ENCODE results near the gene SLCO2B1. TPM values are rescaled to one million over a fixed set of nuclear protein-coding genes. Genes with fewer than 3 reads are reported as not detected.

The SLCO2B1 gene
- total and polyA plus RNA-seq, 8 donors: 3.3 to 68.2 (median 16.0) TPM

DNA sequence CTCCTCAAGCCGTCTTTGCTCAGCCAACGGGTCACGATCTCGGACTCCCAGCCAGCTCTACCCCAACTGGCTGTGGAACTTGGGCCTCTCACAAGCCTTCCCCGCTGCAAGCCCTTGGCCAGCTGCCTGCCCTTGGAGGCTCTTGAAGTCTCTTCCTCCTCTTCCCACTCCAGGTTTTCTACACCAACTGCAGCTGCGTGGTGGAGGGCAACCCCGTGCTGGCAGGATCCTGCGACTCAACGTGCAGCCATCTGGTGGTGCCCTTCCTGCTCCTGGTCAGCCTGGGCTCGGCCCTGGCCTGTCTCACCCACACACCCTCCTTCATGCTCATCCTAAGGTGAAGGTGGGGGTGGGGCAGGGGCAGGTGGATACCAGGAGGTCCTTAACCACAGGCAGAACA, 49.1 kb downstream of the SLCO2B1 start:
- Histone ChIP-seq H3K4me3 (no peak overlapping the region), H3K9me3 (no peaks in the 10 kb centered on the region), H3K27me3 (no peaks in the 10 kb centered on the region), H3K27ac (no peak overlapping the region), H3K4me1 (peaks cover 0 to 9% (median 9%) of the 10 kb centered on the region in 4 donors), H3K36me3 (no peaks in the 10 kb centered on the region)
- intact Hi-C loops (cut with DNase I; ENCODE audit: low total_unique reads): no loop called here
- DNase-seq: no peak
- WGBS, 5 donors: 65 to 74% (median 69%) methylated on average over 9 to 10 of the region's 10 CpGs
- TF ChIP-seq POLR2A (IDR thresholded peaks at IDR 0.05) (no peak), EP300 (IDR thresholded peaks at IDR 0.05) (no peak)
- TF ChIP-seq, protein P1, sequence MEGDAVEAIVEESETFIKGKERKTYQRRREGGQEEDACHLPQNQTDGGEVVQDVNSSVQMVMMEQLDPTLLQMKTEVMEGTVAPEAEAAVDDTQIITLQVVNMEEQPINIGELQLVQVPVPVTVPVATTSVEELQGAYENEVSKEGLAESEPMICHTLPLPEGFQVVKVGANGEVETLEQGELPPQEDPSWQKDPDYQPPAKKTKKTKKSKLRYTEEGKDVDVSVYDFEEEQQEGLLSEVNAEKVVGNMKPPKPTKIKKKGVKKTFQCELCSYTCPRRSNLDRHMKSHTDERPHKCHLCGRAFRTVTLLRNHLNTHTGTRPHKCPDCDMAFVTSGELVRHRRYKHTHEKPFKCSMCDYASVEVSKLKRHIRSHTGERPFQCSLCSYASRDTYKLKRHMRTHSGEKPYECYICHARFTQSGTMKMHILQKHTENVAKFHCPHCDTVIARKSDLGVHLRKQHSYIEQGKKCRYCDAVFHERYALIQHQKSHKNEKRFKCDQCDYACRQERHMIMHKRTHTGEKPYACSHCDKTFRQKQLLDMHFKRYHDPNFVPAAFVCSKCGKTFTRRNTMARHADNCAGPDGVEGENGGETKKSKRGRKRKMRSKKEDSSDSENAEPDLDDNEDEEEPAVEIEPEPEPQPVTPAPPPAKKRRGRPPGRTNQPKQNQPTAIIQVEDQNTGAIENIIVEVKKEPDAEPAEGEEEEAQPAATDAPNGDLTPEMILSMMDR (IDR thresholded peaks at IDR 0.05): no peak

- intact Hi-C loops (cut with DNase I; ENCODE audit: low total_unique reads): no loop called here
- no peak for DNase-seq
- H3K27ac ChIP-seq: no peak overlapping the region
- no peaks in the 10 kb centered on the region for H3K36me3 ChIP-seq
- no peaks in the 10 kb centered on the region for H3K27me3 ChIP-seq
- H3K4me3 ChIP-seq: no peak overlapping the region
- 75 to 94% (median 89%) methylated on average over 2 of the region's 2 CpGs for WGBS, 5 donors
- peaks cover 0 to 5% (median 4%) of the 10 kb centered on the region in 4 donors for H3K4me1 ChIP-seq
- no peaks in the 10 kb centered on the region for H3K9me3 ChIP-seq
- TF ChIP-seq POLR2AphosphoS5 (IDR thresholded peaks at IDR 0.05) (no peak), POLR2A (IDR thresholded peaks at IDR 0.05) (no peak), EP300 (IDR thresholded peaks at IDR 0.05) (no peak)
- TF ChIP-seq, protein P1 (IDR thresholded peaks at IDR 0.05): no peak
Measured at GRCh38 chr11:75200531-75200930, 49.6 kb downstream of the SLCO2B1 start.

DNA sequence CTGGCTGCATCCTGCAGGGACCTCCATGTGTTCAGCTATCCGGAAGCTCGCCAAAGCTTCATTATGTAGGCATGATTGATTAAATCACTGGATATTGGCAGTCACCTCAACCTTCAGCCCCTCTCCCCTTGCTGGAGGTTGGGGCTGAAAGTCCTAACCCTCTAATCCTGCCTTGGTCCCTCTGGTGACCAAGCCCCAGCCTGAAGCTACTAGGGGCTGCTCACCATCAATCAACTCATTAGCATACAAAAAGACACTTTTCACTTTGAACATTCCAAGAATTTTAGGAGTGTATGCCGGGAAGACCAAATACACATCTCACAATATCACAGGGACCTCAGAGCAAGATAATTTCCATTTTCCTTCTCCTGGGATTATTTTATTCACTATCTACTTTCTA, 50.9 kb downstream of the SLCO2B1 start:
- TF ChIP-seq POLR2A (IDR thresholded peaks at IDR 0.05): no peak
- TF ChIP-seq EP300 (IDR thresholded peaks at IDR 0.05): no peak
- TF ChIP-seq, protein P1 (IDR thresholded peaks at IDR 0.05): no peak
- TF ChIP-seq POLR2AphosphoS5 (IDR thresholded peaks at IDR 0.05): no peak
- H3K9me3 ChIP-seq: no peaks in the 10 kb centered on the region
- WGBS, 5 donors: 67 to 86% (median 69%) methylated on average over 3 of the region's 3 CpGs
- DNase-seq: no peak
- H3K4me1 ChIP-seq: no peaks in the 10 kb centered on the region
- H3K36me3 ChIP-seq: no peaks in the 10 kb centered on the region
- no peak overlapping the region for H3K4me3 ChIP-seq
- no peaks in the 10 kb centered on the region for H3K27me3 ChIP-seq
- no peak overlapping the region for H3K27ac ChIP-seq
- intact Hi-C loops (cut with DNase I; ENCODE audit: low total_unique reads): loop anchor here (2.0 kb wide), 1 partner anchor 57 kb away; no protein-coding TSS in a partner anchor

- no peaks in the 10 kb centered on the region for H3K9me3 ChIP-seq
- H3K4me1 ChIP-seq: no peaks in the 10 kb centered on the region
- H3K27me3 ChIP-seq: peaks cover 0 to under 1% (median 0%) of the 10 kb centered on the region in 3 donors
- no peak overlapping the region for H3K4me3 ChIP-seq
- H3K27ac ChIP-seq: no peak overlapping the region
- DNase-seq: no peak
- intact Hi-C loops (cut with DNase I; ENCODE audit: low total_unique reads): loop anchor here (2.0 kb wide), 1 partner anchor 57 kb away; no protein-coding TSS in a partner anchor
- no peaks in the 10 kb centered on the region for H3K36me3 ChIP-seq
- TF ChIP-seq POLR2A (IDR thresholded peaks at IDR 0.05): no peak
- TF ChIP-seq POLR2AphosphoS5 (IDR thresholded peaks at IDR 0.05): no peak
- TF ChIP-seq, protein P1 (IDR thresholded peaks at IDR 0.05): no peak
- no peak for TF ChIP-seq EP300 (IDR thresholded peaks at IDR 0.05)
- WGBS, 5 donors: 75 to 93% (median 83%) methylated on average over 6 of the region's 6 CpGs
Measured at GRCh38 chr11:75202195-75202594, 51.3 kb downstream of the SLCO2B1 start.
